ENCODE data around the gene MAP2K5.

The MAP2K5 gene

GRCh38 chr15:67678089-67678488 is 135.6 kb downstream of the MAP2K5 start:
- TF ChIP-seq, protein P1, sequence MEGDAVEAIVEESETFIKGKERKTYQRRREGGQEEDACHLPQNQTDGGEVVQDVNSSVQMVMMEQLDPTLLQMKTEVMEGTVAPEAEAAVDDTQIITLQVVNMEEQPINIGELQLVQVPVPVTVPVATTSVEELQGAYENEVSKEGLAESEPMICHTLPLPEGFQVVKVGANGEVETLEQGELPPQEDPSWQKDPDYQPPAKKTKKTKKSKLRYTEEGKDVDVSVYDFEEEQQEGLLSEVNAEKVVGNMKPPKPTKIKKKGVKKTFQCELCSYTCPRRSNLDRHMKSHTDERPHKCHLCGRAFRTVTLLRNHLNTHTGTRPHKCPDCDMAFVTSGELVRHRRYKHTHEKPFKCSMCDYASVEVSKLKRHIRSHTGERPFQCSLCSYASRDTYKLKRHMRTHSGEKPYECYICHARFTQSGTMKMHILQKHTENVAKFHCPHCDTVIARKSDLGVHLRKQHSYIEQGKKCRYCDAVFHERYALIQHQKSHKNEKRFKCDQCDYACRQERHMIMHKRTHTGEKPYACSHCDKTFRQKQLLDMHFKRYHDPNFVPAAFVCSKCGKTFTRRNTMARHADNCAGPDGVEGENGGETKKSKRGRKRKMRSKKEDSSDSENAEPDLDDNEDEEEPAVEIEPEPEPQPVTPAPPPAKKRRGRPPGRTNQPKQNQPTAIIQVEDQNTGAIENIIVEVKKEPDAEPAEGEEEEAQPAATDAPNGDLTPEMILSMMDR (IDR thresholded peaks at IDR 0.05; ENCODE audit: low read length, missing control alignments): no peak
- H3K4me3 ChIP-seq (replicated peaks; ENCODE audit: low read depth, low read length): no peak overlapping the region
- no peak for DNase-seq (ENCODE audit: low read depth)

- no peak for DNase-seq (ENCODE audit: low read depth)
- TF ChIP-seq, protein P1 (IDR thresholded peaks at IDR 0.05; ENCODE audit: low read length, missing control alignments): no peak
- no peak overlapping the region for H3K4me3 ChIP-seq (replicated peaks; ENCODE audit: low read depth, low read length)
Observed at GRCh38 chr15:67678993-67679392, 136.5 kb downstream of the MAP2K5 start.

DNA sequence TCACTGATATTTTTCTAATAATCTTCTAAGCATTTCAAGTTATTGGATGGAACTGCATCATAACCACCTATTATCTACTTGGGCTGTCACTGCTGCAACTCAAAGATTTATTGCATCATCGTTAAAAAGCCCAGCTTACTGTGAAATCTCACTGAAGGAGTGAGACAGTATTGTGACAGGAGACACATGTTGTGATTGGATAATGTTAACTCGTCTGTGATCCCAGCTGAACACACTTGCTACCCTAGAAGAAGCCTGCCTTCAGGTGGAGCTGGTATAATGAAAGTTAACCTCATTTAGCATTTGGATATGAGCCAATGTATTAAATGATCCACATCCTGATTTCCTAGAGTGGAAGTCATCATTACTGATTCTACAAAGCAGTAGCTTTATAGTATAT is 138.1 kb downstream of the MAP2K5 start:
- TF ChIP-seq, protein P1 (IDR thresholded peaks at IDR 0.05; ENCODE audit: low read length, missing control alignments): no peak
- peak; percentile 55 for DNase-seq (ENCODE audit: low read depth)

DNA sequence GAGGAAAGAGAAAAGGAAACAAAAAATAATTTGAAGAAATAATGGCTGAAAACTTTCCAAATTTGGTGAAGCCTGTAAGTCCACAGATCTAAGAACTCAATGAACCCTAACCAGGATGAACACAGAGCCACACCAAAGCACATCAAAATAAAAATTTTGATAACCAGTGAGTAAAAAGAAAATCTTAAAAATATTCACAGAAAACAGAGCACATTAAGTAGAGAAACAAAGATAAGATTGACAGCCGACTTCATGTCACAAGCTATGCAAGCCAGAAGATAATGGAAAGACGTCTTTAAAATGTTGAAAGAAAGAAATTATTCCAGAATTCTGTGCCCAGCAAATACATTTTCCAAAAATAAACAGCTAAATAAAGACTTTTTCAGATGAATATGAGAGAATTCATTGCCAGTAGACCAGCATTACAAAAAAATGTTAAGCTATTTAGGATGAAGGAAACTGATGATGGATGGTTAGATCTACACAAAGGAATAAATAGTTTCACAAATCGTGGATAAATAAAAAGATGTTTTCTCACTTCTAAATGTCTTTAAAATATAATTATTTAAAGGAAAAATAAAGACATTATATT is 142.6 kb downstream of the MAP2K5 start:
- no peak overlapping the region for H3K4me3 ChIP-seq (replicated peaks; ENCODE audit: low read depth, low read length)
- DNase-seq (ENCODE audit: low read depth): peak; percentile 63
- TF ChIP-seq, protein P1 (IDR thresholded peaks at IDR 0.05; ENCODE audit: low read length, missing control alignments): no peak

More for the DNA sequence above, 138.1 kb downstream of the MAP2K5 start:
- H3K4me3 ChIP-seq (replicated peaks; ENCODE audit: low read depth, low read length): no peak overlapping the region

- no peak for DNase-seq (ENCODE audit: low read depth)
- TF ChIP-seq, protein P1 (IDR thresholded peaks at IDR 0.05; ENCODE audit: low read length, missing control alignments): no peak
- no peak overlapping the region for H3K4me3 ChIP-seq (replicated peaks; ENCODE audit: low read depth, low read length)
Observed at GRCh38 chr15:67685716-67686115, 143.2 kb downstream of the MAP2K5 start.

DNA sequence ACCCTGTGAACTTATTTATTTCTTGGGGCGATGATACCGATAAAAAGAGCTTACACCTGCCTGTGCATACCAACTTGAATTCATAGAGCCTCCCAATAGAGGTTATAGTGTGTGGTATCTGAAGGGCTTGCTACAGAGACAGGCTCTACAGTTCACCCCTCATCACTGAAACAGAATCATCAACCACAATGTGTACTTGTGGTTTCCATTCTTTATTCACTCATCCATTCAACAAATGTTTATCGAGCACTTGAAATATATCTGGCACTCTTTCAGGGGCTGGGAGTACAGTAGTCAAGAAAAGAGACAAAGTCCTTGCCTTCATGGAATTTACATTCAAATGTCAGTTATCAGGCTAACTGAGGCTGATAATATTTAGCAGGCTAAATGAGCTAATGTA is 148.4 kb downstream of the MAP2K5 start:
- TF ChIP-seq, protein P1 (IDR thresholded peaks at IDR 0.05; ENCODE audit: low read length, missing control alignments): no peak
- DNase-seq (ENCODE audit: low read depth): peak; percentile 40
- H3K4me3 ChIP-seq (replicated peaks; ENCODE audit: low read depth, low read length): no peak overlapping the region

- no peak overlapping the region for H3K4me3 ChIP-seq (replicated peaks; ENCODE audit: low read depth, low read length)
- DNase-seq (ENCODE audit: low read depth): no peak
- TF ChIP-seq, protein P1 (IDR thresholded peaks at IDR 0.05; ENCODE audit: low read length, missing control alignments): no peak
Observed at GRCh38 chr15:67691450-67691849, 148.9 kb downstream of the MAP2K5 start.
